Aorta (tissue), 4 donors: Measurements from ENCODE around the gene TIGD1. TPM values are rescaled to one million over a fixed set of nuclear protein-coding genes. Genes with fewer than 3 reads are reported as not detected.

ENCODE experiments used
- polyA plus RNA-seq, 2 donors: library from polyadenylated mRNA; stranded (reverse); fragments of 200-250 nt; gene quantifications; one replicate each; pipeline ENCODE4 v1.2.3, GENCODE V29; 2013
- total RNA-seq, 2 donors: library from RNA; stranded (reverse); fragmentation: NEBNext Ultra II Directional; extraction: Animal tissue kit (Norgen Biotek cat#: 25700); gene quantifications; one replicate each; pipeline ENCODE4 v1.2.1, GENCODE V29; 2021
- donor health status: healthy with polysubstance abuse.
- donor health status: Bipolar disorder and iron deficiency.
- donor health status: DM: no; HTN: no; CAD: no.
- donor health status: DM: yes; HTN: yes; CAD: no.

TIGD1 gene
- total and polyA plus RNA-seq, 4 donors: 0.50 to 3.3 (median 2.1) TPM

Other genes starting within 250 kb of the TIGD1 start
- gene ALPP, start 171.8 kb downstream of the TIGD1 start, total RNA-seq: not detected
- not detected for gene ALPP, start 171.8 kb downstream of the TIGD1 start, polyA plus RNA-seq
- gene ALPG, start 143.7 kb downstream of the TIGD1 start, total RNA-seq: not detected
- gene ALPG, start 143.7 kb downstream of the TIGD1 start, polyA plus RNA-seq: not detected
- gene ALPI, start 94.4 kb downstream of the TIGD1 start, total RNA-seq: not detected
- 10 to 100 TPM in 1 of 2 donors, under 1 TPM in 1; 0.18 to 19.9 TPM for gene ALPI, start 94.4 kb downstream of the TIGD1 start, polyA plus RNA-seq
- gene ECEL1, start 62.7 kb downstream of the TIGD1 start, total RNA-seq: 1 to 10 TPM; 2.1 to 7.2 TPM
- gene ECEL1, start 62.7 kb downstream of the TIGD1 start, polyA plus RNA-seq: not detected
- gene PRSS56, start 30.2 kb downstream of the TIGD1 start, total RNA-seq: not detected
- not detected for gene PRSS56, start 30.2 kb downstream of the TIGD1 start, polyA plus RNA-seq
- gene CHRND, start 24.4 kb downstream of the TIGD1 start, total RNA-seq: not detected
- gene CHRND, start 24.4 kb downstream of the TIGD1 start, polyA plus RNA-seq: not detected
- not detected for gene CHRNG, start 10.9 kb downstream of the TIGD1 start, total RNA-seq
- not detected for gene CHRNG, start 10.9 kb downstream of the TIGD1 start, polyA plus RNA-seq
- gene EIF4E2, start 132 bp upstream of the TIGD1 start, total RNA-seq: 10 to 100 TPM; 51.9 to 58.4 TPM
- gene EIF4E2, start 132 bp upstream of the TIGD1 start, polyA plus RNA-seq: 10 to 100 TPM; 43.9 to 60.7 TPM
- gene EFHD1, start 83.0 kb upstream of the TIGD1 start, total RNA-seq: 100 to 1,000 TPM in 1 of 2 donors, 10 to 100 TPM in 1; 85.8 to 236 TPM
- gene EFHD1, start 83.0 kb upstream of the TIGD1 start, polyA plus RNA-seq: 100 to 1,000 TPM; 135 to 146 TPM
- 100 to 1,000 TPM in 1 of 2 donors, 10 to 100 TPM in 1; 74.0 to 100 TPM for gene GIGYF2, start 146.8 kb upstream of the TIGD1 start, total RNA-seq
- 10 to 100 TPM; 13.3 to 13.4 TPM for gene GIGYF2, start 146.8 kb upstream of the TIGD1 start, polyA plus RNA-seq
- gene KCNJ13, start 226.0 kb upstream of the TIGD1 start, total RNA-seq: not detected
- gene KCNJ13, start 226.0 kb upstream of the TIGD1 start, polyA plus RNA-seq: 10 to 100 TPM in 1 of 2 donors, not detected in 1; 17.2 TPM